EH (cell line): ENCODE results near the gene UBASH3B.
"Not testable (repeated sequence)": the region's sequence is repeated elsewhere in the genome, so short reads cannot be mapped to it uniquely, and the experiment has no call there.

Experiments
- DNase-seq: peaks from one replicate; pipeline ENCODE4 v3.0.0-alpha.2; 2015; ENCODE audit warnings: low read depth

The UBASH3B gene

DNA sequence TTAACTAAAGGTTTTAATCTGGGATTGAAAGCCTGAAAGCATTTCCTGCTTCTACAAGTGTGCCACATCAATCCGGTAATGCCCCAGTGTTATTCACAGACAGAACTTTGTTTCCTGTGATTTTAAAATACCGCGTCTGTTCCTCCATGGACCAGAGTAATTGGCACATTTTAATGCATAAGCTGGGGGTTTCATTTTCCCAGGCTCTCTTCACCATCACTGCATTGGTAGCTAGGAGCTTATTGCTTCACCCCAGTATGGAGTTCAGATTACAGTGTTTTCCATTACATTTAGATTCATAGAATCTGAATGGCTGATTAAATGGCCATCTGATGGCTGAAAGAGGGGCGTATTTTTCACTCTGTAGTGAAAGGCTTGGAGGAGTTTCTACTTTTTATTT is 157.1 kb downstream of the UBASH3B start:
- no peak for DNase-seq

GRCh38 chr11:122813176-122813893 is 157.8 kb downstream of the UBASH3B start:
- no peak for DNase-seq

DNA sequence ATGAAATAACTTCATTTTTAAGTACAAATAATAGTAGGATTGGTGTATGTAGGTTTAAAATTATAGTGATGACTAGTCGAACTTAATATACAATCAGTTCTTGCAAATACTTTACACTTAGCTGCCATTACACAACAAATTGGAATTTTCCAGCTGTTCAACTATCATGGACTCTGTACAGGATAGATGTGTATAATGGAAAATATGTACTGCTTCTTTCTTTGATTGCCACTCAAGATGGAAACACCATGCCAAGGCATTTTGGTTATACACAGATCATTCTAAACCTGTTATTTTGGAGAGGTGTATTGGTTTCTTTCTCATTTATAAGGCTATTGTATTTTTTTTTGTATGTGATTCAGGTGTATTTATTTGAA is 158.4 kb downstream of the UBASH3B start:
- no peak for DNase-seq

- DNase-seq: no peak
Measured at GRCh38 chr11:122814401-122814800, 158.9 kb downstream of the UBASH3B start.

DNA sequence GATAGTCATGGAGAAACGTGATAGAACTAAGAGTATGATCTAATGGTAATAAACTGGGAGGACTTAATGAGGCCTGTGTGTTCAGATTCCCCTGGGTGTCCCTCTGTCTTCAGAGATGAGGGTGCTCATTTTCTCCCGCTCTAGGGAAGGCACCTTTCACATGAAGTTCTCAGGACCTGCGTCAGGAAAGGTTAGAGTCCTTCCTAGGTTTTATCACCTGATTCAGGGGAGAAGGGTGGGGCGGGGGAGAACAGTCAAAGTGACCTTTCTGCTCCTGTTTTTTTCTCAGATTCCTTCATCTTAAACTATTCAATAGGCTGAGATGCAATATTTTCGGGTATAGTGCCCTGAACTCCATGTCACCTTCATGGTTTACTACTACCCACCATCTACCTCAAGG is 160.4 kb downstream of the UBASH3B start:
- no peak for DNase-seq

- DNase-seq: no peak
Measured at GRCh38 chr11:122816761-122817520, 161.4 kb downstream of the UBASH3B start.

DNA sequence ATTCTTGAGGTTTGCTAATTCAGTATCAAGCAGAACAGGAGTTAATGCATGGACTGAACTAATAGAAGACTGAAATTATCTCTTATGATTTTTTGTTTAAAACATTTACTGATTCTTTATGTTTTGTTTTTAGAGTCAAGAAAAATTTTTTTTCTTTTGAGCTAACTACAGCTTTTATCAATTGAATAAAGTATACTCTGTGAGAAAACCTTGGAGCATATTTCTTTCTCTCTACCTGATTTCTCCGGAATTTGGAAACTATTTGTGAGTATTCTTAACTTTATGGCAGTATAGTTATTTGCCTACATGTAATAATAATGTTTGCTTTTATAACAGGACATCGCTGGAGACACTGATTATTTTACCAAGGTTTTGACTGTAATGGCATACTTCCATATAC is 164.6 kb downstream of the UBASH3B start:
- DNase-seq: no peak

- DNase-seq: no peak
Measured at GRCh38 chr11:122821169-122821568, 165.6 kb downstream of the UBASH3B start.

- no peak for DNase-seq
Measured at GRCh38 chr11:122822241-122822640, 166.7 kb downstream of the UBASH3B start.

DNA sequence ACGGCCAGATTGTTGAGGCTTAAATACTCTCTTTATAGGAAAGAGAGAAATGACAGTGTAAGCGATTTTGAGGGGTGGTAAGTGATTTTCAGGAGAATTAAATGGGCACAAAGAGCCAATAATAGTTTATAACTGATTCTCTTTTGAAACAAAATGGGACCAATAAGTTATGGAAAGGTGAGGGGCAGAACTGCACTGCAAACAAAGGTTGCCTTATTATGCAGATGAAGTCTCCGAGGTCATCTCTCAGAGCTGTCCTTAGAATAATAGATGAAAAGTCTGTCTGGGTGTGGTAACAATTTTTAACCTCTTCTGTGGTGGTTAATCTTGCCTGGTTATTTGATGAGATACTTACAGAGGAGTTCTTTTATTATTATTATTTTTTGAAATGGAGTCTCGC is 168.0 kb downstream of the UBASH3B start:
- DNase-seq: no peak

GRCh38 chr11:122829371-122829770 is 173.8 kb downstream of the UBASH3B start:
- DNase-seq: not testable (repeated sequence)

DNA sequence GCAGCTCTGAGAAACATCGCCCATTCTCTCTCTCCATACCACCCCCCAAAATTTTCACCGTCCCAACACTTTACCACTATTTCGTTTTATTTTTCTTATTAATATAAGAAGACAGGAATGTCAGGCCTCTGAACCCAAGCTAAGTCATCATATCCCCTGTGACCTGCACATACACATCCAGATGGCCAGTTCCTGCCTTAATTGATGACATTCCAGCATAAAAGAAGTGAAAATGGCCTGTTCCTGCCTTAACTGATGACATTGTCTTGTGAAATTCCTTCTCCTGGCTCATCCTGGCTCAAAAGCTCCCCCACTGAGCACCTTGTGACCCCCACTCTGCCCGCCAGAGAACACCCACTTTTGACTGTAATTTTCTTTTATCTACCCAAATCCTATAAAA is 176.8 kb downstream of the UBASH3B start:
- DNase-seq: not testable (repeated sequence)

- no peak for DNase-seq
Measured at GRCh38 chr11:122832721-122833470, 177.4 kb downstream of the UBASH3B start.

GRCh38 chr11:122833846-122834464 is 178.4 kb downstream of the UBASH3B start:
- DNase-seq: no peak

DNA sequence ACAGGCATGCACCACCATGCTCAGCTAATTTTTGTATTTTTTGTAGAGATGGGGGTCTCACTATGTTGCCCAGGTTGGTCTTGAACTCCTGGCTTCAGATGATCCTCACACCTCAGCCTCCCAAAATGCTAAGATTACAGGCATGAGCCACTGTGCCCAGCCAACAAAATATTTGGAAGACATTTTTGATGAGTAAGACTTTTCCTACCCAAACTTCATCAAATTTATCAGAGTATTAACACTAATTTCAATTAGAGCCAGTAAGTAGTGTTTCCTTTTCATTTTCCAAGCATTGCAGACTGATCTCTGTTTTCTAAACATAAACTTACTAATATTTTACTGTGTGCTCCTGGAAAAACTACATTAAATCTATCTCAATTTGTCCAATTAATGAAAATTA is 181.4 kb downstream of the UBASH3B start:
- no peak for DNase-seq

DNA sequence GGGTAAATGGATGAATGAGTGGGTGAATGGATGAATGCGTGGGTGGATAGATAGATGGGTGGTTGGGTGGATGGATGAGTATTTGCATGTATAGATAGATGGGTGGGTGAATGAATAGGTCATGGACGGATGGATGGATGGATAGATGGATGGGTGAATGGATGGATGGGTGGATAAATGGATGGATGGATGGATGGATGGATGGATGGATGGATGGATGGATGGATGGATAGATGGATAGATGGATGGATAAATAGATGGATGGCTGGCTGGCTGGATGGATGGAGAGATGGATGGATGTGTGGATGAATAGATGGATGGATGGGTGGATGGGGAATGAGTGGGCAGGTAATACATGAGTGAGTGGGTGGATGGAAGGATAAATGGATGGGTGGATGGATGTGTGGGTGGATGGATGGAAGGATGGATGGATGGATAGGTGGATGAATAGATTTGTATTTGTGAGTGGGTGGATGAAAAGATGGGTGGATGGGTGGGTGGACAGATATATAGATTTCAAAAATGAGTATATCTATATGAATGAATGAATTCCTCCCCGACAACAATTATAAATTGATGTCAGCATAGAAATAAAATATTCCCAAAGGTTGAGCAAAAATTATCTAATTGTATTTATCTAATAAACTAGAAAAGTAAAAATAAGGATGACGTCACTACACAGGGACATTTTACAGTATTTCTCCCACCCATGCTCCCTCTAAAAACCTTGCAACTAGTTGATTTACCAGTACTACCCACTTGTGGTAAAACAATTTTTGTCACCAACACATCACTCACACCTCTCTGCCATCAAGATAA is 182.2 kb downstream of the UBASH3B start:
- no peak for DNase-seq

DNA sequence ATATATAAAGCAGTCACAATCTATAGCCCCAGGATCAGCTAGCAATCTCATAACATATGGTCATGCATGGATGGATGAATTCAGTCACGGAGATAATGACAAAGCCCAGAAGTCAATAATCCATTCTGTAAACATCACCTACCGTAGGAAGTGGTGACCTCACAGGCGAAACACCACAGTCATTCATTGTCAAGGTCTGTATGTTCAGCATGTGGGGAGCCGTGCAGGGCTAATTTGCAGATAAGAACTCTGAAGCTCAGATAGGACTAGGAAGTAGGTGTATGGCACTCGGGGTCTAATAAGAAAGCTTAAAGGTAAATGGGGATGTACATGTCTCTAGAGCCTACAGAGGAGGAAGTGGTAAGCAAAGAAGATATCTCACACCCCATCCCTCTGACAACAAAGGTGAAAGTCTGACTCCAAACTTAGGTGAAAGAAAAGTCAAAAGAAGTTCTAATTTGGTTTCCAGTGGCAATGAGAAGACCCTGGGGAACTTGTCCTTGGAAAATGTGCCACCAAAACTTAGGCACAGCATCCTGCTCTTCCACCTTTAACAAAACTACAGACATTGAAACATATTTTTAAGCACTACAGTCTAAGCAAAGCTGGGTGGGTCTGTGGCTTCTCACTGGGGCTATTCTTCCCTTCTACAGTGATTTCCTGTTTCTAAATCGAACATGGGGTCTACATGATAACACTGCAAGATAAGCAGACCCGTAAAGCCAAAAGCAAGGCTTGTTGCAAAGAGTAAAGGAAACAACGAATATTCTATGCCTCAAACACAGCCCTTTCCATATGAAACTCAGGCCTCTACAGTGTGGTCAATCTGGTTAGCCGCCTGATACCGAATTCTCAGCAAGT is 188.0 kb downstream of the UBASH3B start:
- no peak for DNase-seq

- no peak for DNase-seq
Measured at GRCh38 chr11:122847466-122847865, 191.9 kb downstream of the UBASH3B start.

DNA sequence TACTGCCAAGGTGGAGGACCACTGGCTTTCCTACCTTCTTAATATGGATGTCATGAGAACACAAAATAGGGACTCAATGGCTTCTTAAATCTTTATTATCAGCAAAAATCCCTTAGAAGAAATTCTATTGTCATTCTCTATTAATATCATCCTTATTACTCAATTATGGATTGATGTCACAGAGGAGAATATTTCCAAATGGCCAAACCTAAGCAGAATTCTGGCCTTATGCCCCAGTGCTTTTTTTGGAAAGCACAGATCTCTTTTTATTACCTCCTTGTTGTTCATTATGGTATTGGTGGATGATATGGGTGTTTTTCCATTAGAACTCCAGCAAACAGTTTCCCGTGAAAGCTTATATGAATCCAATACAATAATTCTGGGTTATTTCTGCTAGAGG is 192.7 kb downstream of the UBASH3B start:
- no peak for DNase-seq

- peak; percentile 68 for DNase-seq
Measured at GRCh38 chr11:122850076-122850631, 194.6 kb downstream of the UBASH3B start.
